IMR-90 (cell line): ENCODE results near the gene BRMS1. TPM values are rescaled to one million over a fixed set of nuclear protein-coding genes. Genes with fewer than 3 reads are reported as not detected.

ENCODE experiments used
- ATAC-seq: fragments of 200-7000 bp; cut with Tn5 transposase; 2 replicates; pipeline ENCODE4 v1.9.1; 2020; ENCODE audit warnings: low read depth, mild to moderate bottlenecking, moderate library complexity
- BruUV-seq: library from RNA; stranded (reverse); fragments of 400-500 nt; replicated peaks from 2 replicates; lab custom pipeline; 2021; lab: Mats Ljungman, UMichigan
- CTCF ChIA-PET: fragments of 300-600 bp; formaldehyde crosslinking; extraction: SDS; loops from one replicate; lab custom pipeline; 2021; ENCODE audit warnings: antibody characterized with exemption; lab: Yijun Ruan, JAX
- POLR2A ChIA-PET: fragments of 300-600 bp; sonication (Branson Sonifier 250); formaldehyde crosslinking; loops from one replicate; lab custom pipeline; 2022; ENCODE audit warnings: antibody characterized with exemption; ENCODE audit not compliant: unreplicated experiment; lab: Charles Lee
- DNase-seq: peaks from one replicate; pipeline ENCODE4 v3.0.0; 2013
- H2AFZ ChIP-seq: replicated peaks from 2 replicates; pipeline ENCODE3; 2013; ENCODE audit warnings: low read length, mild to moderate bottlenecking; ENCODE audit not compliant: poor library complexity
- H2AK5ac ChIP-seq: 2 replicates; pipeline ENCODE4 v1.6.1; 2013; ENCODE audit warnings: low read depth, low read length, inconsistent platforms
- H2AK9ac ChIP-seq: replicated peaks from 2 replicates; pipeline ENCODE3; 2013; ENCODE audit warnings: mild to moderate bottlenecking, low read depth, low read length, moderate library complexity; ENCODE audit not compliant: poor library complexity
- H2BK120ac ChIP-seq: 2 replicates; pipeline ENCODE4 v1.6.1; 2013; ENCODE audit warnings: low read depth, low read length, inconsistent platforms
- H2BK15ac ChIP-seq: 3 replicates; pipeline ENCODE4 v1.6.1; 2013; ENCODE audit warnings: low read depth, low read length, inconsistent platforms
- H2BK20ac ChIP-seq: 2 replicates; pipeline ENCODE4 v1.6.1; 2013; ENCODE audit warnings: low read depth, mild to moderate bottlenecking, inconsistent platforms, low read length, moderate library complexity
- H2BK5ac ChIP-seq: 2 replicates; pipeline ENCODE4 v1.6.1; 2013; ENCODE audit warnings: mild to moderate bottlenecking, low read depth, low read length, inconsistent platforms; ENCODE audit not compliant: poor library complexity, severe bottlenecking
- H3K14ac ChIP-seq: replicated peaks from 2 replicates; pipeline ENCODE4 v1.6.1; 2013; ENCODE audit warnings: low read depth, low read length, inconsistent platforms
- H3K18ac ChIP-seq: 2 replicates; pipeline ENCODE4 v1.6.1; 2013; ENCODE audit warnings: low read depth, low read length, control low read depth
- H3K23ac ChIP-seq: 2 replicates; pipeline ENCODE4 v1.6.1; 2013; ENCODE audit warnings: low read depth, low read length, inconsistent platforms
- H3K27ac ChIP-seq: 2 replicates; pipeline ENCODE4 v1.5.1; 2013; ENCODE audit warnings: mild to moderate bottlenecking, control low read depth, low read length; ENCODE audit not compliant: insufficient read depth
- H3K27me3 ChIP-seq: 2 replicates; pipeline ENCODE4 v1.6.1; 2013; ENCODE audit warnings: low read length; ENCODE audit not compliant: control insufficient read depth, insufficient read depth
- H3K36me3 ChIP-seq: 2 replicates; pipeline ENCODE4 v1.6.1; 2013; ENCODE audit warnings: low read length, mixed read lengths; ENCODE audit not compliant: control insufficient read depth, insufficient read depth
- H3K4ac ChIP-seq: 2 replicates; pipeline ENCODE4 v1.6.1; 2013; ENCODE audit warnings: low read depth, low read length, inconsistent platforms
- H3K4me1 ChIP-seq: 2 replicates; pipeline ENCODE4 v1.6.1; 2013; ENCODE audit warnings: low read length, mixed read lengths; ENCODE audit not compliant: control insufficient read depth, insufficient read depth
- H3K4me2 ChIP-seq: 2 replicates; pipeline ENCODE4 v1.6.1; 2013; ENCODE audit warnings: low read depth, mild to moderate bottlenecking, control low read depth, low read length, moderate library complexity
- H3K4me3 ChIP-seq: 2 replicates; pipeline ENCODE4 v1.5.1; 2013; ENCODE audit warnings: low read depth, mild to moderate bottlenecking, control low read depth, low read length, moderate library complexity; ENCODE audit not compliant: insufficient read depth
- H3K56ac ChIP-seq: 2 replicates; pipeline ENCODE4 v1.6.1; 2013; ENCODE audit warnings: low read length, inconsistent platforms; ENCODE audit not compliant: insufficient read depth; ENCODE audit errors: extremely low read depth
- H3K79me1 ChIP-seq, 2 experiments: 2 replicates each; pipeline ENCODE4 v1.6.1; 2013; ENCODE audit warnings: low read length in 2 of 2, inconsistent platforms in 1 of 2, low read depth in 1 of 2
- H3K9ac ChIP-seq: 2 replicates; pipeline ENCODE4 v1.6.1; 2013; ENCODE audit warnings: low read depth, low read length, control low read depth
- H3K9me1 ChIP-seq: 2 replicates; pipeline ENCODE4 v1.6.1; 2013; ENCODE audit warnings: low read length, inconsistent platforms; ENCODE audit not compliant: insufficient read depth
- H3K9me3 ChIP-seq: 2 replicates; pipeline ENCODE4 v1.6.1; 2013; ENCODE audit warnings: low read length; ENCODE audit not compliant: control insufficient read depth, insufficient read depth
- H4K20me1 ChIP-seq: 2 replicates; pipeline ENCODE4 v1.6.1; 2013; ENCODE audit warnings: low read length, inconsistent platforms; ENCODE audit not compliant: insufficient read depth
- H4K5ac ChIP-seq: 2 replicates; pipeline ENCODE4 v1.6.1; 2013; ENCODE audit warnings: mild to moderate bottlenecking, low read depth, low read length, control low read depth
- H4K8ac ChIP-seq, 2 experiments: 2 replicates each; pipeline ENCODE4 v1.6.1; 2013; ENCODE audit warnings: low read depth in 2 of 2, low read length in 2 of 2, control low read depth in 1 of 2, inconsistent platforms in 1 of 2
- H4K91ac ChIP-seq: 2 replicates; pipeline ENCODE4 v1.6.1; 2013; ENCODE audit warnings: low read depth, low read length, inconsistent platforms; ENCODE audit not compliant: insufficient read depth
- BHLHE40 ChIP-seq: fragments of 150-350 bp; IDR thresholded peaks from 2 replicates; pipeline ENCODE4 v1.6.1; 2016; ENCODE audit warnings: mild to moderate bottlenecking, low read depth, low read length
- CEBPB ChIP-seq: IDR thresholded peaks from 2 replicates; pipeline ENCODE4 v1.6.1; 2012; ENCODE audit warnings: low read depth, low read length, improper control_type of control experiment
- CHD1 ChIP-seq: IDR thresholded peaks from 2 replicates; pipeline ENCODE4 v1.6.1; 2012; ENCODE audit warnings: low read depth, low read length, improper control_type of control experiment
- FOS ChIP-seq: fragments of 150-350 bp; IDR thresholded peaks from 2 replicates; pipeline ENCODE4 v1.6.1; 2016; ENCODE audit warnings: low read depth, low read length
- MAFK ChIP-seq: IDR thresholded peaks from 2 replicates; pipeline ENCODE4 v1.6.1; 2012; ENCODE audit warnings: low read depth, low read length, improper control_type of control experiment
- MAZ ChIP-seq: IDR thresholded peaks from 2 replicates; pipeline ENCODE4 v1.6.1; 2012; ENCODE audit warnings: low read depth, mild to moderate bottlenecking, low read length, improper control_type of control experiment, moderate library complexity, borderline replicate concordance
- NFE2L2 ChIP-seq: fragments of 150-350 bp; IDR thresholded peaks from 2 replicates; pipeline ENCODE4 v1.6.1; 2016; ENCODE audit warnings: low read depth, mild to moderate bottlenecking, low read length
- RAD21 ChIP-seq: IDR thresholded peaks from 2 replicates; pipeline ENCODE4 v1.6.1; 2012; ENCODE audit warnings: low read length, improper control_type of control experiment
- SMC3 ChIP-seq: fragments of 150-350 bp; IDR thresholded peaks from 2 replicates; pipeline ENCODE4 v1.6.1; 2016; ENCODE audit warnings: low read depth, mild to moderate bottlenecking, antibody characterized with exemption, low read length, moderate library complexity
- WGBS, 2 experiments: methylation state at CpG; one replicate each; pipeline versions ENCODE4 v1.1.5 to v1.1.7; 2013; ENCODE audit warnings: missing lambda C conversion rate in 2 of 2; ENCODE audit not compliant: insufficient read length in 1 of 2; ENCODE audit errors: extremely low coverage in 2 of 2; 5-methylcytosine and 5-hydroxymethylcytosine counted together
- dilution Hi-C: fragments of 300-500 bp; cut with HindIII; formaldehyde crosslinking; loops from one replicate; pipeline ENCODE4 v1.14.3; 2018; ENCODE audit warnings: low sequenced_read_pairs; ENCODE audit not compliant: unreplicated experiment
- in situ Hi-C: fragments of 300-500 bp; cut with MboI; formaldehyde crosslinking; loops from 3 replicates; pipeline ENCODE4 v1.14.3; 2019; ENCODE audit warnings: low sequenced_read_pairs, inconsistent platforms, mixed read lengths
- intact Hi-C: fragments of 100-400 bp; cut with micrococcal nuclease; formaldehyde crosslinking; loops from 2 replicates; pipeline ENCODE4 v1.10.0; 2022
- polyA plus RNA-seq, 3 experiments: library from polyadenylated mRNA; depleted of rRNA; stranded (reverse); fragments of >200 nt; gene quantifications; 2 replicates each; pipeline ENCODE4 v1.2.3, GENCODE V29; 2012; ENCODE audit warnings: low replicate concordance in 1 of 3
- total RNA-seq: library from RNA; depleted of rRNA; stranded (reverse); fragments of >200 nt; gene quantifications from 2 replicates; pipeline ENCODE4 v1.2.3, GENCODE V29; 2012
- TF ChIP-seq, protein P1 (sequence below): fragments of 150-350 bp; IDR thresholded peaks from 2 replicates; pipeline ENCODE4 v1.6.1; 2016; ENCODE audit warnings: low read depth, mild to moderate bottlenecking, low read length, moderate library complexity, borderline replicate concordance
- TF ChIP-seq, protein P2 (sequence below): conservative IDR thresholded peaks from 2 replicates; pipeline ENCODE4 v1.5.1; 2012; ENCODE audit warnings: mild to moderate bottlenecking, low read depth, low read length, improper control_type of control experiment

BRMS1 gene
- total and polyA plus RNA-seq, 2 of the 4 experiments (the other 2 are of a cell fraction): 48.3 to 57.9 TPM

- intact Hi-C loops: no loop called here
- no peak for TF ChIP-seq NFE2L2
- no peak for TF ChIP-seq BHLHE40
- TF ChIP-seq, protein P1, sequence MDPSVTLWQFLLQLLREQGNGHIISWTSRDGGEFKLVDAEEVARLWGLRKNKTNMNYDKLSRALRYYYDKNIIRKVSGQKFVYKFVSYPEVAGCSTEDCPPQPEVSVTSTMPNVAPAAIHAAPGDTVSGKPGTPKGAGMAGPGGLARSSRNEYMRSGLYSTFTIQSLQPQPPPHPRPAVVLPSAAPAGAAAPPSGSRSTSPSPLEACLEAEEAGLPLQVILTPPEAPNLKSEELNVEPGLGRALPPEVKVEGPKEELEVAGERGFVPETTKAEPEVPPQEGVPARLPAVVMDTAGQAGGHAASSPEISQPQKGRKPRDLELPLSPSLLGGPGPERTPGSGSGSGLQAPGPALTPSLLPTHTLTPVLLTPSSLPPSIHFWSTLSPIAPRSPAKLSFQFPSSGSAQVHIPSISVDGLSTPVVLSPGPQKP: no peak
- TF ChIP-seq CHD1: no peak
- no peak for TF ChIP-seq RAD21
- no peak for TF ChIP-seq SMC3
- no peak for TF ChIP-seq CEBPB
- no peak for TF ChIP-seq MAFK
- TF ChIP-seq, protein P2, sequence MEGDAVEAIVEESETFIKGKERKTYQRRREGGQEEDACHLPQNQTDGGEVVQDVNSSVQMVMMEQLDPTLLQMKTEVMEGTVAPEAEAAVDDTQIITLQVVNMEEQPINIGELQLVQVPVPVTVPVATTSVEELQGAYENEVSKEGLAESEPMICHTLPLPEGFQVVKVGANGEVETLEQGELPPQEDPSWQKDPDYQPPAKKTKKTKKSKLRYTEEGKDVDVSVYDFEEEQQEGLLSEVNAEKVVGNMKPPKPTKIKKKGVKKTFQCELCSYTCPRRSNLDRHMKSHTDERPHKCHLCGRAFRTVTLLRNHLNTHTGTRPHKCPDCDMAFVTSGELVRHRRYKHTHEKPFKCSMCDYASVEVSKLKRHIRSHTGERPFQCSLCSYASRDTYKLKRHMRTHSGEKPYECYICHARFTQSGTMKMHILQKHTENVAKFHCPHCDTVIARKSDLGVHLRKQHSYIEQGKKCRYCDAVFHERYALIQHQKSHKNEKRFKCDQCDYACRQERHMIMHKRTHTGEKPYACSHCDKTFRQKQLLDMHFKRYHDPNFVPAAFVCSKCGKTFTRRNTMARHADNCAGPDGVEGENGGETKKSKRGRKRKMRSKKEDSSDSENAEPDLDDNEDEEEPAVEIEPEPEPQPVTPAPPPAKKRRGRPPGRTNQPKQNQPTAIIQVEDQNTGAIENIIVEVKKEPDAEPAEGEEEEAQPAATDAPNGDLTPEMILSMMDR: no peak
- no peak for TF ChIP-seq FOS
- no peak for TF ChIP-seq MAZ
- H3K23ac ChIP-seq: no peak overlapping the region
- H3K9me1 ChIP-seq: no peaks in the 10 kb centered on the region
- DNase-seq (no peak), ATAC-seq (no peak)
- H3K36me3 ChIP-seq: peaks cover 21% of the 10 kb centered on the region
- BruUV-seq: no TSS peak
- no peak overlapping the region for H2BK20ac ChIP-seq
- H2AK5ac ChIP-seq: no peak overlapping the region
- H3K4me1 ChIP-seq: peaks cover 27% of the 10 kb centered on the region
- dilution Hi-C loops: no loop called here
- H3K27ac ChIP-seq: no peak overlapping the region
- peaks cover 5 to 38% of the 10 kb centered on the region in 2 experiments; a peak in 3 of 4 replicates for H3K79me1 ChIP-seq
- no peak overlapping the region for H4K91ac ChIP-seq
- H3K14ac ChIP-seq: no peak overlapping the region
- no peak overlapping the region for H2BK5ac ChIP-seq
- no peak overlapping the region for H2AK9ac ChIP-seq
- H3K27me3 ChIP-seq: no peaks in the 10 kb centered on the region
- H4K5ac ChIP-seq: no peak overlapping the region
- in situ Hi-C loops: no loop called here
- ChIA-PET CTCF (interaction anchor here (1.2 kb wide), 1 partner anchor 21 kb away, joined by 4 read pairs; no protein-coding TSS in a partner anchor), POLR2A (interaction anchor here (1.2 kb wide), 1 partner anchor 17 kb away, joined by 6 read pairs; the partner anchor contains the start of gene CD248)
- no peak overlapping the region for H3K9ac ChIP-seq
- H4K8ac ChIP-seq: no peak overlapping the region
- no peak overlapping the region for H3K4ac ChIP-seq
- H2BK15ac ChIP-seq: no peak overlapping the region
- H3K4me2 ChIP-seq: no peak overlapping the region
- H3K9me3 ChIP-seq: no peaks in the 10 kb centered on the region
- 90% methylated on average over 2 of the region's 19 CpGs; no CpG with 5 or more reads in 1 of the 2 experiments for WGBS, 2 experiments
- H3K56ac ChIP-seq: no peak overlapping the region
- H2BK120ac ChIP-seq: no peak overlapping the region
- H3K18ac ChIP-seq: no peak overlapping the region
- no peak overlapping the region for H2AFZ ChIP-seq
- H3K4me3 ChIP-seq: no peak overlapping the region
- peaks cover 21% of the 10 kb centered on the region for H4K20me1 ChIP-seq
Observed at GRCh38 chr11:66333220-66333877, 11.6 kb downstream of the BRMS1 start.
